Transverse colon (tissue), 4 donors: ENCODE results near the gene MYCBP2. TPM values are rescaled to one million over a fixed set of nuclear protein-coding genes. Genes with fewer than 3 reads are reported as not detected.

ENCODE experiments used
- DNase-seq: peaks from one replicate; pipeline ENCODE4 v3.0.0-alpha.2; 2019
- H3K27ac ChIP-seq, 4 donors: fragments of 200-600 bp; sonication (generic); 2 replicates each; pipeline ENCODE4 v1.5.1; 2016 to 2018; ENCODE audit warnings: inconsistent platforms in 4 of 4
- H3K27me3 ChIP-seq: fragments of 200-600 bp; sonication (generic); 2 replicates; pipeline ENCODE4 v1.5.1; 2017; ENCODE audit warnings: inconsistent platforms
- H3K36me3 ChIP-seq, 4 donors: fragments of 200-600 bp; sonication (generic); 2 replicates each; pipeline ENCODE4 v1.5.1; 2017 to 2019; ENCODE audit warnings: inconsistent platforms in 4 of 4
- H3K4me1 ChIP-seq, 4 donors: fragments of 200-600 bp; sonication (generic); 2 replicates each; pipeline ENCODE4 v1.5.1; 2017 to 2020; ENCODE audit warnings: inconsistent platforms in 4 of 4
- H3K4me3 ChIP-seq, 4 donors: fragments of 200-600 bp; sonication (generic); 1 replicate in 1 of 4; 2 replicates in 3 of 4; pipeline versions ENCODE4 v1.5.1 to v1.6.1; 2017 to 2019; ENCODE audit warnings: inconsistent platforms in 4 of 4
- H3K9me3 ChIP-seq, 2 donors: fragments of 200-600 bp; sonication (generic); 2 replicates each; pipeline ENCODE4 v1.5.1; 2017 to 2019; ENCODE audit warnings: inconsistent platforms in 2 of 2
- EP300 ChIP-seq: sonication (generic); formaldehyde crosslinking; IDR thresholded peaks from one replicate; pipeline ENCODE4 v1.6.1; 2017; ENCODE audit warnings: antibody characterized with exemption, low read depth
- POLR2A ChIP-seq: fragments of 450-650 bp; IDR thresholded peaks from one replicate; pipeline ENCODE4 v1.6.1; 2016; ENCODE audit warnings: antibody characterized with exemption, mild to moderate bottlenecking, moderate library complexity
- POLR2AphosphoS5 ChIP-seq, 3 donors: sonication (generic); formaldehyde crosslinking; IDR thresholded peaks; one replicate each; pipeline ENCODE4 v1.6.1; 2016; ENCODE audit warnings: antibody characterized with exemption in 3 of 3
- whole genome bisulfite sequencing, 2 donors: methylation state at CpG; one replicate each; pipeline ENCODE4 v1.1.5; 2018; ENCODE audit warnings: low coverage in 1 of 2; 5-methylcytosine and 5-hydroxymethylcytosine counted together
- in situ Hi-C, 4 donors: fragments of 200-750 bp; cut with MboI; loops; one replicate each; pipeline versions ENCODE4 v1.15.0 to v1.15.1; 2017; ENCODE audit warnings: low sequenced_read_pairs in 3 of 4, low pct_ligation_motif_present in 1 of 4, low pct_unique_long_range_greater_than_20kb in 1 of 4
- intact Hi-C: fragments of 100-400 bp; cut with DNase I; formaldehyde crosslinking; loops from one replicate; pipeline ENCODE4 v1.15.1; 2023; ENCODE audit warnings: low total_unique reads
- total RNA-seq, 4 donors: library from RNA; depleted of rRNA; stranded (reverse); fragments of >200 nt; gene quantifications; one replicate each; pipeline ENCODE4 v1.1.0, GENCODE V29; 2016
- TF ChIP-seq, protein P1 (sequence below), 5 experiments: fragments of 200-600 bp in 3 of 5; fragments of 450-650 bp in 2 of 5; sonication (generic) in 3 of 5; IDR thresholded peaks; 1 replicate in 2 of 5; 2 replicates in 3 of 5; pipeline ENCODE4 v1.5.1; 2016 to 2017; ENCODE audit warnings: antibody characterized with exemption in 5 of 5, inconsistent platforms in 3 of 5, mild to moderate bottlenecking in 2 of 5, moderate library complexity in 1 of 5

MYCBP2 gene
- total RNA-seq, 4 donors from 2014 or later: 41.0 to 95.0 (median 48.3) TPM

DNA sequence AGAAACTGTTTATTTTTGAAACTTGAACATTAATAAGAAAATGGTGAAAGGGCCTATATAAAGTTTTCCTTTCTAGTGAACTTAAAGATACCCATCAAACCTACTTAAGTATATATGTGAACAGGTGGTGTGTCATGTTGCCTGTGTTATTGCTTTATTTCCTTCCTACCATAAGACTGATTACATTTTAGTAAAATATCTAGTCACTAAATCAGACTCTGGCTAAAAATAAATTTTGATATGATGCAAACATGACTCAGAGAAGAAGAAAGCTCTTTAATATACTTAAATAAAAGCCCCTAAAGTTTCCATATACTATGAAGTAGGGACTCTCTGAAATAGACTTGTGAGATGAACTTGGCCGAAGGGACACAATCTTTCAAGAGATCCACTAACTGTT, 264.8 kb downstream of the MYCBP2 start:
- H3K9me3 ChIP-seq: no peaks in the 10 kb centered on the region
- H3K27ac ChIP-seq: no peak overlapping the region
- no peak for DNase-seq
- H3K36me3 ChIP-seq: peaks cover 0 to 39% (median 9%) of the 10 kb centered on the region in 4 donors
- no peak overlapping the region for H3K4me3 ChIP-seq
- H3K27me3 ChIP-seq: no peaks in the 10 kb centered on the region
- in situ Hi-C loops: no loop called here
- no peak for TF ChIP-seq POLR2AphosphoS5 (IDR thresholded peaks at IDR 0.05)
- TF ChIP-seq POLR2A: no peak
- TF ChIP-seq, protein P1, sequence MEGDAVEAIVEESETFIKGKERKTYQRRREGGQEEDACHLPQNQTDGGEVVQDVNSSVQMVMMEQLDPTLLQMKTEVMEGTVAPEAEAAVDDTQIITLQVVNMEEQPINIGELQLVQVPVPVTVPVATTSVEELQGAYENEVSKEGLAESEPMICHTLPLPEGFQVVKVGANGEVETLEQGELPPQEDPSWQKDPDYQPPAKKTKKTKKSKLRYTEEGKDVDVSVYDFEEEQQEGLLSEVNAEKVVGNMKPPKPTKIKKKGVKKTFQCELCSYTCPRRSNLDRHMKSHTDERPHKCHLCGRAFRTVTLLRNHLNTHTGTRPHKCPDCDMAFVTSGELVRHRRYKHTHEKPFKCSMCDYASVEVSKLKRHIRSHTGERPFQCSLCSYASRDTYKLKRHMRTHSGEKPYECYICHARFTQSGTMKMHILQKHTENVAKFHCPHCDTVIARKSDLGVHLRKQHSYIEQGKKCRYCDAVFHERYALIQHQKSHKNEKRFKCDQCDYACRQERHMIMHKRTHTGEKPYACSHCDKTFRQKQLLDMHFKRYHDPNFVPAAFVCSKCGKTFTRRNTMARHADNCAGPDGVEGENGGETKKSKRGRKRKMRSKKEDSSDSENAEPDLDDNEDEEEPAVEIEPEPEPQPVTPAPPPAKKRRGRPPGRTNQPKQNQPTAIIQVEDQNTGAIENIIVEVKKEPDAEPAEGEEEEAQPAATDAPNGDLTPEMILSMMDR (IDR thresholded peaks at IDR 0.05): no peak
- no peak for TF ChIP-seq EP300
- intact Hi-C loops: no loop called here
- H3K4me1 ChIP-seq: no peaks in the 10 kb centered on the region
- 92 to 100% methylated on average over 1 of the region's 1 CpG for WGBS, 2 donors

DNA sequence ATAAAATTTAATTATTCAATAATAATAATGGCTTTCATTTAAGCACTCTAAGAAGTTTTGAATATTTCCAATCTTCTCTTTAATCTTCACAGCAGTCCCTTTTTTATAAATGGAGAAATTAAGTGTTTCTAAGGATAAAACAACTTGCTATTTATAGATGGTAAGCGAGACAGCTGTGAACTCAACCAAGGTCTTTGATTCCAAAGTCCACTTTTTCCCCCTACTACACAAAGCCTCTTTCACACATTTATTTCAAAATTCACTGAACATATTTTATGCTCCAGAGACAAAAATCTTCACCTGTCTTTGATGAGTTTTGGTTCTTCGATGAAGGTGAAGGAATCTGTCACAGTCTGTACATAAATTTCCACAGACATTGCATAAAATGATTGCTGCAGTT, 265.5 kb downstream of the MYCBP2 start:
- in situ Hi-C loops: no loop called here
- TF ChIP-seq POLR2A (no peak), EP300 (no peak), POLR2AphosphoS5 (IDR thresholded peaks at IDR 0.05) (no peak)
- TF ChIP-seq, protein P1 (IDR thresholded peaks at IDR 0.05): no peak
- no peak overlapping the region for H3K27ac ChIP-seq
- no peaks in the 10 kb centered on the region for H3K9me3 ChIP-seq
- H3K4me3 ChIP-seq: no peak overlapping the region
- WGBS, 2 donors: 88 to 91% methylated on average over 2 of the region's 2 CpGs
- no peaks in the 10 kb centered on the region for H3K27me3 ChIP-seq
- intact Hi-C loops: no loop called here
- peaks cover 0 to 41% (median 12%) of the 10 kb centered on the region in 4 donors for H3K36me3 ChIP-seq
- no peaks in the 10 kb centered on the region for H3K4me1 ChIP-seq
- DNase-seq: no peak

GRCh38 chr13:77056886-77057285, 270.0 kb downstream of the MYCBP2 start:
- Histone ChIP-seq H3K27me3 (no peaks in the 10 kb centered on the region), H3K4me3 (no peak overlapping the region), H3K36me3 (peaks cover 0 to 50% (median 17%) of the 10 kb centered on the region in 4 donors), H3K27ac (no peak overlapping the region), H3K9me3 (no peaks in the 10 kb centered on the region), H3K4me1 (no peaks in the 10 kb centered on the region)
- intact Hi-C loops: no loop called here
- in situ Hi-C loops: no loop called here
- 89 to 94% methylated on average over 3 of the region's 3 CpGs for WGBS, 2 donors
- TF ChIP-seq POLR2A: no peak
- DNase-seq: no peak

GRCh38 chr13:77056382-77056781, 270.5 kb downstream of the MYCBP2 start:
- no peak overlapping the region for H3K27ac ChIP-seq
- no peaks in the 10 kb centered on the region for H3K4me1 ChIP-seq
- H3K27me3 ChIP-seq: no peaks in the 10 kb centered on the region
- no peak overlapping the region for H3K4me3 ChIP-seq
- WGBS, 2 donors: 85% methylated on average over 3 of the region's 3 CpGs
- no peaks in the 10 kb centered on the region for H3K9me3 ChIP-seq
- in situ Hi-C loops: no loop called here
- H3K36me3 ChIP-seq: peaks cover 0 to 50% (median 20%) of the 10 kb centered on the region in 4 donors
- DNase-seq: no peak
- intact Hi-C loops: no loop called here
- no peak for TF ChIP-seq POLR2A
- TF ChIP-seq POLR2AphosphoS5 (IDR thresholded peaks at IDR 0.05): no peak
- TF ChIP-seq, protein P1 (IDR thresholded peaks at IDR 0.05): no peak
- no peak for TF ChIP-seq EP300

GRCh38 chr13:77055158-77055557, 271.7 kb downstream of the MYCBP2 start:
- H3K4me1 ChIP-seq: no peaks in the 10 kb centered on the region
- intact Hi-C loops: no loop called here
- WGBS, 2 donors: 88 to 95% methylated on average over 2 of the region's 2 CpGs
- H3K4me3 ChIP-seq: no peak overlapping the region
- no peaks in the 10 kb centered on the region for H3K27me3 ChIP-seq
- H3K36me3 ChIP-seq: peaks cover 0 to 56% (median 21%) of the 10 kb centered on the region in 4 donors
- no peak overlapping the region for H3K27ac ChIP-seq
- DNase-seq: no peak
- in situ Hi-C loops: no loop called here
- no peaks in the 10 kb centered on the region for H3K9me3 ChIP-seq
- TF ChIP-seq POLR2A (no peak), POLR2AphosphoS5 (IDR thresholded peaks at IDR 0.05) (no peak), EP300 (no peak)
- TF ChIP-seq, protein P1 (IDR thresholded peaks at IDR 0.05): no peak
